NCI-H2107 treated with DMSO at 0.1 percent for 48 hours (cell line): ENCODE results near the gene ROS1.
"Not testable (repeated sequence)": the region's sequence is repeated elsewhere in the genome, so short reads cannot be mapped to it uniquely, and the experiment has no call there.

Source experiments
- DNase-seq: peaks from one replicate; lab custom pipeline; 2025; ENCODE audit not compliant: unreplicated experiment; lab: John Stamatoyannopoulos, UW

ROS1 gene

GRCh38 chr6:117384659-117385058, 41.1 kb downstream of the ROS1 start:
- no peak for DNase-seq

GRCh38 chr6:117381749-117382148, 44.0 kb downstream of the ROS1 start:
- no peak for DNase-seq

- no peak for DNase-seq
These were observed 45.4 kb downstream of the ROS1 start for GRCh38 chr6:117380298-117380697.

- no peak for DNase-seq
These were observed 50.3 kb downstream of the ROS1 start for GRCh38 chr6:117375446-117375845.

- no peak for DNase-seq
These were observed 52.4 kb downstream of the ROS1 start for GRCh38 chr6:117373211-117373813.

GRCh38 chr6:117372289-117372688, 53.5 kb downstream of the ROS1 start:
- not testable (repeated sequence) for DNase-seq

GRCh38 chr6:117371492-117371891, 54.2 kb downstream of the ROS1 start:
- no peak for DNase-seq

GRCh38 chr6:117359581-117359980, 66.2 kb downstream of the ROS1 start:
- no peak for DNase-seq

GRCh38 chr6:117354671-117355070, 71.1 kb downstream of the ROS1 start:
- DNase-seq = no peak

- DNase-seq = no peak
These were observed 73.2 kb downstream of the ROS1 start for GRCh38 chr6:117352466-117353081.

GRCh38 chr6:117351521-117351920, 74.2 kb downstream of the ROS1 start:
- no peak for DNase-seq

- DNase-seq = no peak
These were observed 79.4 kb downstream of the ROS1 start for GRCh38 chr6:117346142-117346930.

GRCh38 chr6:117345292-117345610, 80.5 kb downstream of the ROS1 start:
- DNase-seq = no peak

GRCh38 chr6:117344444-117345291, 81.1 kb downstream of the ROS1 start:
- DNase-seq = no peak

GRCh38 chr6:117338567-117338966, 87.2 kb downstream of the ROS1 start:
- no peak for DNase-seq

- no peak for DNase-seq
These were observed 95.8 kb downstream of the ROS1 start for GRCh38 chr6:117329926-117330325.

- no peak for DNase-seq
These were observed 97.2 kb downstream of the ROS1 start for GRCh38 chr6:117328500-117328899.

GRCh38 chr6:117328005-117328389, 97.7 kb downstream of the ROS1 start:
- no peak for DNase-seq

GRCh38 chr6:117327149-117328004, 98.4 kb downstream of the ROS1 start:
- no peak for DNase-seq

GRCh38 chr6:117326396-117326795, 99.3 kb downstream of the ROS1 start:
- DNase-seq = no peak

- no peak for DNase-seq
These were observed 108.5 kb downstream of the ROS1 start for GRCh38 chr6:117317261-117317660.
